PC-9 (cell line): ENCODE data around the gene TUBA3E. TPM values are rescaled to one million over a fixed set of nuclear protein-coding genes. Genes with fewer than 3 reads are reported as not detected.
"Not testable (repeated sequence)": the region's sequence is repeated elsewhere in the genome, so short reads cannot be mapped to it uniquely, and the experiment has no call there.

Source experiments
- BruUV-seq: library from RNA; stranded (reverse); fragments of 400-500 nt; replicated peaks from 2 replicates; lab custom pipeline; 2021; lab: Mats Ljungman, UMichigan
- CTCF ChIA-PET: fragments of 300-600 bp; sonication (Branson Sonifier 250); formaldehyde crosslinking; loops from one replicate; lab custom pipeline; 2022; ENCODE audit warnings: antibody characterized with exemption; lab: Charles Lee
- POLR2A ChIA-PET: fragments of 300-600 bp; sonication (Branson Sonifier 250); formaldehyde crosslinking; loops from one replicate; lab custom pipeline; 2022; ENCODE audit warnings: antibody characterized with exemption; ENCODE audit not compliant: unreplicated experiment; lab: Charles Lee
- DNase-seq, 2 experiments: peaks; one replicate each; pipeline versions ENCODE4 v3.0.0 to v3.0.0-alpha.2; 2015 to 2022; ENCODE audit warnings: mixed read lengths in 1 of 2
- H2AFZ ChIP-seq: fragments of 200-600 bp; sonication (generic); 2 replicates; pipeline ENCODE4 v1.8.1; 2017; ENCODE audit warnings: antibody characterized with exemption
- H3F3A ChIP-seq: fragments of 200-600 bp; sonication (generic); 2 replicates; pipeline ENCODE4 v1.8.1; 2017; ENCODE audit warnings: antibody characterized with exemption, mild to moderate bottlenecking, low read depth; ENCODE audit not compliant: insufficient read depth
- H3K27ac ChIP-seq: fragments of 200-600 bp; sonication (generic); 2 replicates; pipeline ENCODE4 v1.6.1; 2016; ENCODE audit warnings: mixed run types
- H3K27me3 ChIP-seq: fragments of 200-600 bp; sonication (generic); 2 replicates; pipeline ENCODE4 v1.6.1; 2016; ENCODE audit warnings: low read depth, mixed run types; ENCODE audit not compliant: insufficient read depth
- H3K36me3 ChIP-seq: fragments of 200-600 bp; sonication (generic); 2 replicates; pipeline ENCODE4 v1.6.1; 2016; ENCODE audit warnings: low read depth, mixed run types
- H3K4me1 ChIP-seq: fragments of 200-600 bp; sonication (generic); replicated peaks from 2 replicates; pipeline ENCODE4 v1.6.1; 2016; ENCODE audit warnings: mixed run types; ENCODE audit not compliant: insufficient read depth
- H3K4me2 ChIP-seq: fragments of 200-600 bp; sonication (generic); 2 replicates; pipeline ENCODE4 v1.6.1; 2017; ENCODE audit warnings: mixed run types
- H3K4me3 ChIP-seq: fragments of 200-600 bp; sonication (generic); 2 replicates; pipeline ENCODE4 v1.6.1; 2016; ENCODE audit warnings: mixed run types
- H3K79me2 ChIP-seq: fragments of 200-600 bp; sonication (generic); 2 replicates; pipeline ENCODE4 v1.6.1; 2017; ENCODE audit warnings: low read depth, mixed run types
- H3K9me2 ChIP-seq: fragments of 200-600 bp; sonication (generic); 2 replicates; pipeline ENCODE4 v1.8.1; 2017; ENCODE audit warnings: mild to moderate bottlenecking; ENCODE audit not compliant: insufficient read depth
- H3K9me3 ChIP-seq: fragments of 200-600 bp; sonication (generic); 2 replicates; pipeline ENCODE4 v1.8.1; 2016; ENCODE audit warnings: low read depth; ENCODE audit not compliant: insufficient read depth
- H4K20me1 ChIP-seq: fragments of 200-600 bp; sonication (generic); 2 replicates; pipeline ENCODE4 v1.8.1; 2017; ENCODE audit not compliant: insufficient read depth
- intact Hi-C: fragments of 100-400 bp; cut with micrococcal nuclease; formaldehyde crosslinking; loops from one replicate; pipeline ENCODE4 v1.10.0; 2022; ENCODE audit not compliant: unreplicated experiment
- total RNA-seq: library from RNA; stranded (reverse); gene quantifications from 2 replicates; pipeline ENCODE4 v1.2.3, GENCODE V29; 2021

TUBA3E gene
- total RNA-seq, 1 experiment from 2014 or later = not detected

- intact Hi-C loops, H3K4me2 ChIP-seq, H3K9me3 ChIP-seq, H3K27ac ChIP-seq, H3F3A ChIP-seq, H3K4me1 ChIP-seq, H3K36me3 ChIP-seq, H3K9me2 ChIP-seq, BruUV-seq, H3K4me3 ChIP-seq, CTCF ChIA-PET, POLR2A ChIA-PET, DNase-seq, H3K79me2 ChIP-seq, H2AFZ ChIP-seq, H4K20me1 ChIP-seq: not testable (repeated sequence)
- H3K27me3 ChIP-seq = peaks cover 16% of the 10 kb centered on the region
These were observed 22.3 kb upstream of the TUBA3E start for GRCh38 chr2:130220505-130220904.

- H3K36me3 ChIP-seq, H4K20me1 ChIP-seq, H3K4me1 ChIP-seq, BruUV-seq, POLR2A ChIA-PET, H3K4me2 ChIP-seq, H3K79me2 ChIP-seq, H3K9me2 ChIP-seq, CTCF ChIA-PET, H3F3A ChIP-seq, H3K4me3 ChIP-seq, H3K9me3 ChIP-seq, H3K27me3 ChIP-seq, H2AFZ ChIP-seq, intact Hi-C loops, DNase-seq, H3K27ac ChIP-seq: not testable (repeated sequence)
These were observed 20.9 kb upstream of the TUBA3E start for GRCh38 chr2:130219147-130219546.

- H3K36me3 ChIP-seq, BruUV-seq, H3K4me3 ChIP-seq, H3K27ac ChIP-seq, POLR2A ChIA-PET, H3K4me2 ChIP-seq, H3K9me3 ChIP-seq, H2AFZ ChIP-seq, DNase-seq, H3K4me1 ChIP-seq, CTCF ChIA-PET, H3K9me2 ChIP-seq, H3F3A ChIP-seq, H4K20me1 ChIP-seq, intact Hi-C loops, H3K79me2 ChIP-seq, H3K27me3 ChIP-seq: not testable (repeated sequence)
These were observed 8.8 kb upstream of the TUBA3E start for GRCh38 chr2:130207051-130207450.

- H4K20me1 ChIP-seq, CTCF ChIA-PET, BruUV-seq, H2AFZ ChIP-seq, H3K4me3 ChIP-seq, H3K9me3 ChIP-seq, DNase-seq, POLR2A ChIA-PET, H3K4me2 ChIP-seq, H3K4me1 ChIP-seq, H3F3A ChIP-seq, H3K36me3 ChIP-seq, H3K27me3 ChIP-seq, H3K79me2 ChIP-seq, intact Hi-C loops, H3K9me2 ChIP-seq, H3K27ac ChIP-seq: not testable (repeated sequence)
These were observed 4.9 kb upstream of the TUBA3E start for GRCh38 chr2:130203150-130203549.

- H3K4me3 ChIP-seq, H3K79me2 ChIP-seq, H3K27me3 ChIP-seq, H3K9me2 ChIP-seq, H3K4me2 ChIP-seq, H2AFZ ChIP-seq, POLR2A ChIA-PET, H4K20me1 ChIP-seq, CTCF ChIA-PET, H3F3A ChIP-seq, H3K9me3 ChIP-seq, BruUV-seq, H3K27ac ChIP-seq, H3K4me1 ChIP-seq, H3K36me3 ChIP-seq, DNase-seq, intact Hi-C loops: not testable (repeated sequence)
These were observed 4.3 kb upstream of the TUBA3E start for GRCh38 chr2:130202518-130202917.

GRCh38 chr2:130196052-130196451 is 2.2 kb downstream of the TUBA3E start:
- DNase-seq, H3K4me2 ChIP-seq, H3K36me3 ChIP-seq, CTCF ChIA-PET, intact Hi-C loops, H3K9me3 ChIP-seq, H3K9me2 ChIP-seq, BruUV-seq, H2AFZ ChIP-seq, H3K4me3 ChIP-seq, H3K79me2 ChIP-seq, H3K27me3 ChIP-seq, H4K20me1 ChIP-seq, H3K4me1 ChIP-seq, H3F3A ChIP-seq, POLR2A ChIA-PET, H3K27ac ChIP-seq: not testable (repeated sequence)

- intact Hi-C loops, CTCF ChIA-PET: not testable (repeated sequence)
These were observed 3.1 kb downstream of the TUBA3E start for GRCh38 chr2:130195089-130195635.

More at GRCh38 chr2:130195089-130195635, 3.1 kb downstream of the TUBA3E start:
- BruUV-seq, H4K20me1 ChIP-seq, H3K79me2 ChIP-seq, H3K9me3 ChIP-seq, H3K9me2 ChIP-seq, H3K27ac ChIP-seq, DNase-seq, H3K4me3 ChIP-seq, H3K36me3 ChIP-seq, H3K4me2 ChIP-seq, H3F3A ChIP-seq, H2AFZ ChIP-seq, H3K27me3 ChIP-seq, H3K4me1 ChIP-seq, POLR2A ChIA-PET: not testable (repeated sequence)
